Panc1 (cell line): ENCODE measurements around the gene RSPH3. TPM values are rescaled to one million over a fixed set of nuclear protein-coding genes. Genes with fewer than 3 reads are reported as not detected.

Experiments
- ATAC-seq: fragments of 200-7000 bp; cut with Tn5 transposase; 2 replicates; pipeline ENCODE4 v1.9.1; 2020; ENCODE audit warnings: mild to moderate bottlenecking, moderate library complexity
- BruUV-seq: library from RNA; stranded (reverse); fragments of 400-500 nt; replicated peaks from 2 replicates; lab custom pipeline; 2021; lab: Mats Ljungman, UMichigan
- CTCF ChIA-PET: fragments of 300-600 bp; sonication (Branson Sonifier 250); formaldehyde crosslinking; loops from one replicate; lab custom pipeline; 2022; ENCODE audit warnings: antibody characterized with exemption; lab: Charles Lee
- POLR2A ChIA-PET: fragments of 300-600 bp; sonication (Branson Sonifier 250); formaldehyde crosslinking; loops from one replicate; lab custom pipeline; 2022; ENCODE audit warnings: antibody characterized with exemption; lab: Charles Lee
- DNase-seq: peaks from one replicate; pipeline ENCODE4 v3.0.0-alpha.2; 2010; ENCODE audit warnings: low read depth, low spot score
- H3K27ac ChIP-seq: 2 replicates; pipeline ENCODE4 v1.5.1; 2011; ENCODE audit warnings: mild to moderate bottlenecking, low read length, inconsistent platforms
- H3K27me3 ChIP-seq: fragments of 200-500 bp; sonication (Bioruptor generic); 2 replicates; pipeline ENCODE4 v1.6.0; 2014; ENCODE audit warnings: low read length, inconsistent platforms; ENCODE audit not compliant: control insufficient read depth, insufficient read depth
- H3K36me3 ChIP-seq: fragments of 200-500 bp; sonication (Bioruptor generic); 2 replicates; pipeline ENCODE4 v1.5.1; 2014; ENCODE audit warnings: inconsistent platforms, mild to moderate bottlenecking, low read length, moderate library complexity; ENCODE audit not compliant: control insufficient read depth, insufficient read depth
- H3K4me1 ChIP-seq: 2 replicates; pipeline ENCODE4 v1.5.1; 2011; ENCODE audit warnings: inconsistent platforms, mild to moderate bottlenecking, low read length, moderate library complexity; ENCODE audit not compliant: control insufficient read depth, insufficient read depth
- H3K4me3 ChIP-seq, 2 experiments: 2 replicates each; pipeline ENCODE4 v1.5.1; 2011 to 2012; ENCODE audit warnings: low read depth in 2 of 2, low read length in 2 of 2, mild to moderate bottlenecking in 2 of 2, inconsistent platforms in 1 of 2, moderate library complexity in 1 of 2
- H3K9me3 ChIP-seq: fragments of 200-500 bp; sonication (Bioruptor generic); 2 replicates; pipeline ENCODE4 v1.5.1; 2014; ENCODE audit warnings: low read depth, mild to moderate bottlenecking, inconsistent platforms, low read length, moderate library complexity; ENCODE audit not compliant: control insufficient read depth, insufficient read depth
- POLR2AphosphoS5 ChIP-seq: IDR thresholded peaks from 2 replicates; pipeline ENCODE4 v1.6.1; 2012; ENCODE audit warnings: mild to moderate bottlenecking, low read depth, low read length, moderate library complexity
- SIN3A ChIP-seq: IDR thresholded peaks from 2 replicates; pipeline ENCODE4 v1.6.1; 2012; ENCODE audit warnings: low read depth, mild to moderate bottlenecking, low read length, moderate library complexity, borderline replicate concordance; ENCODE audit not compliant: insufficient read depth
- TCF7L2 ChIP-seq: IDR thresholded peaks from 2 replicates; pipeline ENCODE4 v1.6.1; 2011; ENCODE audit warnings: mild to moderate bottlenecking, low read depth, low read length, inconsistent platforms
- in situ Hi-C: cut with HindIII; loops from 2 replicates; pipeline ENCODE4 v1.10.0; 2016; ENCODE audit warnings: low sequenced_read_pairs, low pct_unique_long_range_greater_than_20kb
- intact Hi-C: fragments of 100-400 bp; cut with micrococcal nuclease; formaldehyde crosslinking; loops from one replicate; pipeline ENCODE4 v1.10.0; 2022; ENCODE audit not compliant: unreplicated experiment
- total RNA-seq: library from RNA; stranded (reverse); gene quantifications from one replicate; pipeline ENCODE4 v1.2.1, GENCODE V29; 2021; ENCODE audit not compliant: unreplicated experiment
- TF ChIP-seq, protein P1 (sequence below), 2 experiments: IDR thresholded peaks; 2 replicates each; pipeline ENCODE4 v1.6.1; 2011 to 2012; ENCODE audit warnings: low read depth in 2 of 2, control low read depth in 1 of 2, low read length in 1 of 2, mild to moderate bottlenecking in 1 of 2, moderate library complexity in 1 of 2; ENCODE audit not compliant: insufficient read depth in 1 of 2
- TF ChIP-seq, protein P2 (sequence below): fragments of 450-650 bp; IDR thresholded peaks from 2 replicates; pipeline ENCODE4 v1.5.1; 2017; ENCODE audit warnings: mild to moderate bottlenecking

Gene RSPH3
- total RNA-seq, 1 experiment from 2014 or later = 8.1 TPM

- in situ Hi-C loops = no loop called here
- DNase-seq (no peak), ATAC-seq (no peak)
- H3K4me1 ChIP-seq = peaks cover 2% of the 10 kb centered on the region; the same call in 1 of the 2 replicates
- intact Hi-C loops = loop anchor here (5.0 kb wide), 1 partner anchor 95 kb away; no protein-coding TSS in a partner anchor
- no peaks in the 10 kb centered on the region for H3K36me3 ChIP-seq
- no peaks in the 10 kb centered on the region for H3K9me3 ChIP-seq
- ChIA-PET CTCF (interaction anchor here (0.6 kb wide), 1 partner anchor 97 kb away, joined by 5 read pairs; no protein-coding TSS in a partner anchor), POLR2A (no interaction called here)
- H3K4me3 ChIP-seq = no peak overlapping the region
- H3K27ac ChIP-seq = no peak overlapping the region
- no peaks in the 10 kb centered on the region for H3K27me3 ChIP-seq
- BruUV-seq = no TSS peak
- TF ChIP-seq, protein P1, sequence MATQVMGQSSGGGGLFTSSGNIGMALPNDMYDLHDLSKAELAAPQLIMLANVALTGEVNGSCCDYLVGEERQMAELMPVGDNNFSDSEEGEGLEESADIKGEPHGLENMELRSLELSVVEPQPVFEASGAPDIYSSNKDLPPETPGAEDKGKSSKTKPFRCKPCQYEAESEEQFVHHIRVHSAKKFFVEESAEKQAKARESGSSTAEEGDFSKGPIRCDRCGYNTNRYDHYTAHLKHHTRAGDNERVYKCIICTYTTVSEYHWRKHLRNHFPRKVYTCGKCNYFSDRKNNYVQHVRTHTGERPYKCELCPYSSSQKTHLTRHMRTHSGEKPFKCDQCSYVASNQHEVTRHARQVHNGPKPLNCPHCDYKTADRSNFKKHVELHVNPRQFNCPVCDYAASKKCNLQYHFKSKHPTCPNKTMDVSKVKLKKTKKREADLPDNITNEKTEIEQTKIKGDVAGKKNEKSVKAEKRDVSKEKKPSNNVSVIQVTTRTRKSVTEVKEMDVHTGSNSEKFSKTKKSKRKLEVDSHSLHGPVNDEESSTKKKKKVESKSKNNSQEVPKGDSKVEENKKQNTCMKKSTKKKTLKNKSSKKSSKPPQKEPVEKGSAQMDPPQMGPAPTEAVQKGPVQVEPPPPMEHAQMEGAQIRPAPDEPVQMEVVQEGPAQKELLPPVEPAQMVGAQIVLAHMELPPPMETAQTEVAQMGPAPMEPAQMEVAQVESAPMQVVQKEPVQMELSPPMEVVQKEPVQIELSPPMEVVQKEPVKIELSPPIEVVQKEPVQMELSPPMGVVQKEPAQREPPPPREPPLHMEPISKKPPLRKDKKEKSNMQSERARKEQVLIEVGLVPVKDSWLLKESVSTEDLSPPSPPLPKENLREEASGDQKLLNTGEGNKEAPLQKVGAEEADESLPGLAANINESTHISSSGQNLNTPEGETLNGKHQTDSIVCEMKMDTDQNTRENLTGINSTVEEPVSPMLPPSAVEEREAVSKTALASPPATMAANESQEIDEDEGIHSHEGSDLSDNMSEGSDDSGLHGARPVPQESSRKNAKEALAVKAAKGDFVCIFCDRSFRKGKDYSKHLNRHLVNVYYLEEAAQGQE (IDR thresholded peaks at IDR 0.05; ENCODE audit: insufficient read depth in 1 of 2, low read depth in 2 of 2, low read length in 1 of 2) = no peak
- TF ChIP-seq, protein P2, sequence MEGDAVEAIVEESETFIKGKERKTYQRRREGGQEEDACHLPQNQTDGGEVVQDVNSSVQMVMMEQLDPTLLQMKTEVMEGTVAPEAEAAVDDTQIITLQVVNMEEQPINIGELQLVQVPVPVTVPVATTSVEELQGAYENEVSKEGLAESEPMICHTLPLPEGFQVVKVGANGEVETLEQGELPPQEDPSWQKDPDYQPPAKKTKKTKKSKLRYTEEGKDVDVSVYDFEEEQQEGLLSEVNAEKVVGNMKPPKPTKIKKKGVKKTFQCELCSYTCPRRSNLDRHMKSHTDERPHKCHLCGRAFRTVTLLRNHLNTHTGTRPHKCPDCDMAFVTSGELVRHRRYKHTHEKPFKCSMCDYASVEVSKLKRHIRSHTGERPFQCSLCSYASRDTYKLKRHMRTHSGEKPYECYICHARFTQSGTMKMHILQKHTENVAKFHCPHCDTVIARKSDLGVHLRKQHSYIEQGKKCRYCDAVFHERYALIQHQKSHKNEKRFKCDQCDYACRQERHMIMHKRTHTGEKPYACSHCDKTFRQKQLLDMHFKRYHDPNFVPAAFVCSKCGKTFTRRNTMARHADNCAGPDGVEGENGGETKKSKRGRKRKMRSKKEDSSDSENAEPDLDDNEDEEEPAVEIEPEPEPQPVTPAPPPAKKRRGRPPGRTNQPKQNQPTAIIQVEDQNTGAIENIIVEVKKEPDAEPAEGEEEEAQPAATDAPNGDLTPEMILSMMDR = no peak
- TF ChIP-seq SIN3A = no peak
- TF ChIP-seq POLR2AphosphoS5 = no peak
- TF ChIP-seq TCF7L2 = no peak
Observed at GRCh38 chr6:159007510-159007909, 7.5 kb upstream of the RSPH3 start.

GRCh38 chr6:159005436-159005835, 5.4 kb upstream of the RSPH3 start:
- Histone ChIP-seq H3K27ac (no peak overlapping the region), H3K4me3 (no peak overlapping the region), H3K9me3 (no peaks in the 10 kb centered on the region), H3K36me3 (peaks cover 2% of the 10 kb centered on the region; the same call in 1 of the 2 replicates), H3K4me1 (peaks cover 12% of the 10 kb centered on the region), H3K27me3 (no peaks in the 10 kb centered on the region)
- DNase-seq (no peak), ATAC-seq (no peak)
- ChIA-PET POLR2A (no interaction called here), CTCF (interaction anchor here (0.6 kb wide), 1 partner anchor 15 kb away, joined by 10 read pairs; no protein-coding TSS in a partner anchor)
- in situ Hi-C loops (no loop called here), intact Hi-C loops (loop anchor here (5.0 kb wide), 1 partner anchor 97 kb away; no protein-coding TSS in a partner anchor)
- BruUV-seq = no TSS peak
- TF ChIP-seq SIN3A (no peak), TCF7L2 (no peak), POLR2AphosphoS5 (no peak)
- TF ChIP-seq, protein P2 = no peak
- TF ChIP-seq, protein P1 (IDR thresholded peaks at IDR 0.05; ENCODE audit: insufficient read depth in 1 of 2, low read depth in 2 of 2, low read length in 1 of 2) = no peak
